ENCODE measurements around the gene FSD1.

FSD1 gene

GRCh38 chr19:4366666-4367335 is 62.4 kb downstream of the FSD1 start:
- no peak for DNase-seq

DNA sequence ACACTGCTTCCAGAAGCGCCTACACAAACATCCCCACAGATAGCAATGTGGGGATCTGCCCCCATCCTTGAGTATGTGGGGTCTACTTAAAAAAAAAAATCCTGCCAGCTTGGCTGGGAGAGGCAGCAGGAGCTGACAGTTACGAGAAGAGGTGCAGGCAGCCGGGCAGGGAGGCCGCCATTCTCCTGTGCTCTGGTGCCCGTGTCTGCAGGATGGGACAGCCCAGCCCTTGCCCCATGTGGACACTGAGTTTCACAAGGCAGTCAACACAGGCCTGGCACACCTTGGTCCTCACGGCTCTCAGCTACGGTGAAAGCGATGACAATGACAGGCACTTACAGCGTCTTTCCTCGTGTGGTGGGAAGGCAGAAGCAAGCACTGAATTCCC is 62.9 kb downstream of the FSD1 start:
- no peak for DNase-seq

- DNase-seq: no peak
Measured at GRCh38 chr19:4367781-4368127, 63.4 kb downstream of the FSD1 start.

- no peak for DNase-seq
Measured at GRCh38 chr19:4368128-4368820, 63.9 kb downstream of the FSD1 start.

- DNase-seq: no peak
Measured at GRCh38 chr19:4369109-4369887, 64.9 kb downstream of the FSD1 start.

DNA sequence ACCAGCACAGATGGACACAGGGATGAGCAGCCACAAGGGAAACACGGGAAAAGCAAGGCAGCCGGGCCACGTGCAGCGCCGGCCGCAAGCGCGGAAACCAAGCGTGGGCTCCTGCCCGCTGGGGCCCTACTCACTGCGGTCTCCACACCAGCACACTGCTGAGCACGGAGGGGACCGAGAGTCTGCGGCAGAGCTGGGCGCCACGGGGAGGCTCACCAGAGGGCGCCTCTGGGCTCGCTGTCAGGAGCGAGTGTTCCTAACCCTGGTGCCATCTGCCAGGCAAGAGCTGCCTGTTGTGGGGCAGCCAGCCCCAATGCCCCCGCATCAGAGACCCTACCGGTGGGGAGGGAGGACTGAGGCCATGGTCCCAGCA is 65.5 kb downstream of the FSD1 start:
- DNase-seq: no peak

- no peak for DNase-seq
Measured at GRCh38 chr19:4370418-4371041, 66.1 kb downstream of the FSD1 start.

DNA sequence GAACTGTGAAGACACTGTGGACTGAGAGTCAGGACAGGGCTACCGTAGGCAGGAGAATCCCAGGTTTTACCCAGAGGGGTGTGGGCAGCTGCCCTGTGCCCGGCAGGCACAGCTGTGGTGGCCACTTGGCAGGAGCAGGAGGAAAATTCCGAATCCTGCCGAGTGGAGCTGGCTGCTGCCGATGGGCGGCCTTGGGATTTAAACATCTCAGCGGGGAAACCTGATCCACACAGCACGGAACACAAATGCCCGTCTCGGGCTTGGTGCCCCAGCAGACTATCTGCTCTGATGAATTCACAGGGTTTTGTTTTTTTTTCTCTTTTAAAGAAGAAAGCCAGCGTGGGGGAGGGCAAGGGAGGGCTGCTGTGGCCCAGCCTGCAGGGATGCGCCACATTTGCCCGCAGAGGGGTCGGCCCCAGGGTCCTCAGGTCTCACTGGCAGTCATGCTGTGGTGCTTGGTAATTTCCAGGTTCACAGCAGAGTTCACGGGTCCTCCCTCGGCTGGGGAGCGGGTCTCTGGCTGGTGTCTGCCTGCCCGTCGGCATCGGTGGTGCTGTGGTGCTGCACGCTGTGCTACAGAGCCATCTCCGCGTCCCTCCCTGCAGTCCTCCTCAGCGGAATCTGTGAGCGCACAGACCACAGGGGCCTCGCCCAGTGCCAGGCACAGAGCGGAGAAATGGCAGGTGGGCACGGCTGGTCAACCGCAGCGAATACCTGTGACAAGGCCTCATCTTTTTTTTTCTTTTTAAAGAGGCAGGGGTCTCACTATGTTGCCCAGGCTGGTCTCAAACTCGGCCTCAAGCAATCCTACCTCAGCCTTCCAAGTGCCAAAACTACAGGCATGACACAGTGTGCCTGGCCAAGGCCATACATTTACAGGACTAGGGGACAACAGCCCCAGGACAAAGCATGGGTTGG is 67.1 kb downstream of the FSD1 start:
- DNase-seq: no peak

- DNase-seq: no peak
Measured at GRCh38 chr19:4372165-4373012, 68.0 kb downstream of the FSD1 start.

- DNase-seq: no peak
Measured at GRCh38 chr19:4373013-4373367, 68.6 kb downstream of the FSD1 start.

Measured in NCI-H146 (cell line).